ENCODE results near the gene ZNF605. TPM values are rescaled to one million over a fixed set of nuclear protein-coding genes. Genes with fewer than 3 reads are reported as not detected.

ZNF605 gene
- polyA plus RNA-seq, 4 donors: 18.5 to 28.2 (median 27.8) TPM

Other genes with a start within 250 kb of the ZNF605 start
- gene PGAM5, start 245.5 kb downstream of the ZNF605 start, polyA plus RNA-seq (ENCODE audit: insufficient read length in 4 of 4): 10 to 100 TPM; 21.0 to 26.4 (median 22.8) TPM
- 10 to 100 TPM; 60.1 to 66.6 (median 62.8) TPM for gene ANKLE2, start 194.5 kb downstream of the ZNF605 start, polyA plus RNA-seq (ENCODE audit: insufficient read length in 4 of 4)
- 10 to 100 TPM; 22.0 to 26.0 (median 24.3) TPM for gene GOLGA3, start 127.4 kb downstream of the ZNF605 start, polyA plus RNA-seq (ENCODE audit: insufficient read length in 4 of 4)
- 10 to 100 TPM; 19.4 to 24.0 (median 21.2) TPM for gene CHFR, start 68.7 kb downstream of the ZNF605 start, polyA plus RNA-seq (ENCODE audit: insufficient read length in 4 of 4)
- 10 to 100 TPM; 10.7 to 14.2 (median 12.4) TPM for gene ZNF26, start 30.1 kb upstream of the ZNF605 start, polyA plus RNA-seq (ENCODE audit: insufficient read length in 4 of 4)
- gene ZNF84, start 81.2 kb upstream of the ZNF605 start, polyA plus RNA-seq (ENCODE audit: insufficient read length in 4 of 4): 10 to 100 TPM; 55.7 to 81.0 (median 72.7) TPM
- 10 to 100 TPM; 35.9 to 45.1 (median 44.2) TPM for gene ZNF140, start 124.6 kb upstream of the ZNF605 start, polyA plus RNA-seq (ENCODE audit: insufficient read length in 4 of 4)
- 1 to 10 TPM; 3.5 to 4.4 (median 3.7) TPM for gene ZNF891, start 174.0 kb upstream of the ZNF605 start, polyA plus RNA-seq (ENCODE audit: insufficient read length in 4 of 4)
- 10 to 100 TPM; 19.2 to 24.8 (median 21.3) TPM for gene ZNF10, start 174.3 kb upstream of the ZNF605 start, polyA plus RNA-seq (ENCODE audit: insufficient read length in 4 of 4)
- gene ZNF268, start 225.2 kb upstream of the ZNF605 start, polyA plus RNA-seq (ENCODE audit: insufficient read length in 4 of 4): 10 to 100 TPM; 28.9 to 41.5 (median 37.3) TPM

Data from right renal pelvis (tissue), 4 donors.